HEK293 (cell line): Measurements from ENCODE around the gene ANAPC5.

Experiments used
- CTCF ChIP-seq: fragments of 450-650 bp; formaldehyde crosslinking; IDR thresholded peaks from 2 replicates; pipeline ENCODE4 v1.5.1; 2016; ENCODE audit warnings: missing biosample characterization, missing genetic modification characterization
- GLI2 ChIP-seq: fragments of 450-650 bp; formaldehyde crosslinking; IDR thresholded peaks from 2 replicates; pipeline ENCODE4; 2017; ENCODE audit warnings: missing biosample characterization, missing genetic modification characterization, low read depth, borderline replicate concordance
- REST ChIP-seq: fragments of 450-650 bp; formaldehyde crosslinking; IDR thresholded peaks from 2 replicates; pipeline ENCODE4 v1.5.1; 2016; ENCODE audit warnings: missing biosample characterization, missing genetic modification characterization
- TCF7L2 ChIP-seq: IDR thresholded peaks from 2 replicates; pipeline ENCODE4 v1.6.1; 2011; ENCODE audit warnings: low read depth, mild to moderate bottlenecking, inconsistent platforms, low read length, moderate library complexity, borderline replicate concordance
- ZNF423 ChIP-seq: fragments of 450-650 bp; formaldehyde crosslinking; IDR thresholded peaks from 2 replicates; pipeline ENCODE4 v1.5.1; 2016; ENCODE audit warnings: missing biosample characterization, missing genetic modification characterization
- ZNF488 ChIP-seq: fragments of 450-650 bp; formaldehyde crosslinking; IDR thresholded peaks from 2 replicates; pipeline ENCODE4 v1.5.1; 2016; ENCODE audit warnings: missing biosample characterization, missing genetic modification characterization

GRCh38 chr12:121295746-121296617, 56.2 kb downstream of the ANAPC5 start:
- no peak; the same call in 1 of the 2 replicates for TF ChIP-seq CTCF (tag by site-specific recombination)
- TF ChIP-seq REST (tag by site-specific recombination), result no peak
- TF ChIP-seq TCF7L2, result no peak
- TF ChIP-seq ZNF423 (tag by site-specific recombination), result no peak
- TF ChIP-seq ZNF488, result no peak
- no peak for TF ChIP-seq GLI2
